LNCAP (cell line): ENCODE measurements around the gene POLD2.
A peak's percentile ranks its signal among the peaks of the same experiment; 100 is the strongest.

ENCODE experiments used
- CTCF ChIP-seq: fragments of 450-650 bp; IDR thresholded peaks from 2 replicates; pipeline ENCODE4 v1.5.1; 2017; ENCODE audit warnings: mild to moderate bottlenecking

The POLD2 gene

GRCh38 chr7:44074349-44074695 lies 49.0 kb downstream of the POLD2 start:
- TF ChIP-seq CTCF: no peak

GRCh38 chr7:44073664-44074348 lies 49.5 kb downstream of the POLD2 start:
- TF ChIP-seq CTCF: no peak

- peak; percentile 52 for TF ChIP-seq CTCF
Observed at GRCh38 chr7:44072364-44073231, 50.8 kb downstream of the POLD2 start.

DNA sequence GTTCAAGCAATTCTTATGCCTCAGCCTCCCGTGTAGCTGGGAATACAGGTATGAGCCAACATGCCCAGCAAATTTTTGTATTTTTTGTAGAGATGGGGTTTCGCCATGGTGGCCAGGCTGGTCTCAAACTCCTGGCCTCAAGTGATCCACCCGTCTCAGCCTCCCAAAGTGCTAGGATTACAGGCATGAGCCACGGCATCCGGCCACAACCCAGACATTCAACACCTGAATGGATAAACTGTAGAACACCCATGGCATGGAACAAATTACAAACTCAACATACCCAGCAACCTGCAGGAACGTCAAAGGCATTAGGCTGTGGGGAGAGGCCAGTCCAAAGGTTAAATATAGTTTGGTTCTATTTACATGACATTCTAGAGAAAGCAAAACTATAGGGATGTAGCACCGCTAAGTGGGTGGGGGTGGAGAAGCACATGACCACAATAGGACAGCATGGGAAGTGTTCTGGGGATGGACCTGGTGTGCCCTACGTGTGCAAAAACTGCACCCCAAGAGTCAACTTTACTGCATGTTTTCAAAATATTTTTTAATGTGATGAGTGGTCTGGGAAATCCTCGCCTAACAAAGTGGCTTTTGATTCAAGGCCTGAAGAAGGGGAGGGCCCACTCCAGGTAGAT lies 51.5 kb downstream of the POLD2 start:
- no peak for TF ChIP-seq CTCF

DNA sequence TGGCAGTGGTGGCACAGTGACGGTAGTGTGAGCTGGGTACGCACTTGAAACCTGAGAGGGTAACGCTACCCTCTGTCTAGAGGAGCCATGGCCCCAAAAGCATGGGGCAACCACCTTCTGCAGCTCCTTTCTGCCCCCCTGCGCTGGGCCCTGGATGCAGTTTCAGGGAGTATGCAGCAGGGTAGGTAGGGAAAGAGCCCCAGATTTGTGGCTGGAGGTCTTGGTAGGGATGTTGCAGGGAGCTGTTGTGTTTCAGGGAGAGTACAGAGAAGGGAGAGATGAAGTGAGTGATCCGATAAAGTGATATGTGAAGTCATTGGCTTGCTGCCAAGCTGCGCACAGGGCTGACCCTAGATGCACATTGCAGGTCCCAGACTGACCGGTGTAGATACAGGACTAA lies 55.3 kb downstream of the POLD2 start:
- TF ChIP-seq CTCF: no peak

- no peak for TF ChIP-seq CTCF
Observed at GRCh38 chr7:44067064-44067951, 56.0 kb downstream of the POLD2 start.

DNA sequence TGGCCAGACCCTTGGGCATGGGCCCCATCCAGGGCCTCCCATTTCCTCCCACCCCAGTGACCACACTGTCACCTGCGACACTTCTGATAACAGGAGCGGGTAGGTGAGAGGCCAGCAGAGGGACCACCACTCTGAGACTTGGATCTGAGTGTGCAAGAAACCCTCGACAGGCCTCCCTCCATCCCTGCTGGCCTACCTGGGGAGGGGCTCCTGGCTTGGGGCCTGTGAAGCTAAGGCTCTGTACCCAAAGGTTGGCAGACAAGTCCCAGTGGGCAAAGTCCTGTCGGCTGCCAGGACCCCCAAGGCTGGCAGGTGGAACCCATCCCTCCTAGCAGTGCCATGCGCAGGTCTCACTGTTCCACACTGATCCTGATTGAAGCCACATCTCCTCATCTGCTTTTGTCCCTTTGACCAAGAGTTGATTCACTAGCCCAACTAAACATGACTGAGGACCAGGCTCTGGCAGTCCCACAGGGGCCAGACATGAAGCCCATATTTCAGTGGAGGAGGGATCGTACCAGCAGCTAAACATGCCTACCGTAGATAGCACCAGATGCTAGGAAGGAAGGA lies 56.8 kb downstream of the POLD2 start:
- TF ChIP-seq CTCF: no peak
